ENCODE data around the gene PACRG.

Gene PACRG

GRCh38 chr6:163078712-163079111 is 350.9 kb downstream of the PACRG start:
- TF ChIP-seq REST (IDR thresholded peaks at IDR 0.05; ENCODE audit: insufficient read depth in 1 of 2, low read depth in 2 of 2, low read length in 2 of 2) (no peak), TAF1 (IDR thresholded peaks at IDR 0.05; ENCODE audit: borderline replicate concordance, insufficient read depth, low read length) (no peak), FOXP2 (optimal IDR thresholded peaks at IDR 0.05; ENCODE audit: borderline replicate concordance, extremely low read depth, extremely low read length, insufficient read depth) (no peak), POLR2AphosphoS5 (IDR thresholded peaks at IDR 0.05; ENCODE audit: low read depth, low read length) (no peak), SIN3A (IDR thresholded peaks at IDR 0.05; ENCODE audit: borderline replicate concordance, insufficient read depth, low read length) (no peak)

GRCh38 chr6:163080228-163080627 is 352.5 kb downstream of the PACRG start:
- TF ChIP-seq POLR2AphosphoS5 (IDR thresholded peaks at IDR 0.05; ENCODE audit: low read depth, low read length) (no peak), FOXP2 (optimal IDR thresholded peaks at IDR 0.05; ENCODE audit: borderline replicate concordance, extremely low read depth, extremely low read length, insufficient read depth) (no peak), TAF1 (IDR thresholded peaks at IDR 0.05; ENCODE audit: borderline replicate concordance, insufficient read depth, low read length) (no peak), SIN3A (IDR thresholded peaks at IDR 0.05; ENCODE audit: borderline replicate concordance, insufficient read depth, low read length) (no peak), REST (IDR thresholded peaks at IDR 0.05; ENCODE audit: insufficient read depth in 1 of 2, low read depth in 2 of 2, low read length in 2 of 2) (no peak)

DNA sequence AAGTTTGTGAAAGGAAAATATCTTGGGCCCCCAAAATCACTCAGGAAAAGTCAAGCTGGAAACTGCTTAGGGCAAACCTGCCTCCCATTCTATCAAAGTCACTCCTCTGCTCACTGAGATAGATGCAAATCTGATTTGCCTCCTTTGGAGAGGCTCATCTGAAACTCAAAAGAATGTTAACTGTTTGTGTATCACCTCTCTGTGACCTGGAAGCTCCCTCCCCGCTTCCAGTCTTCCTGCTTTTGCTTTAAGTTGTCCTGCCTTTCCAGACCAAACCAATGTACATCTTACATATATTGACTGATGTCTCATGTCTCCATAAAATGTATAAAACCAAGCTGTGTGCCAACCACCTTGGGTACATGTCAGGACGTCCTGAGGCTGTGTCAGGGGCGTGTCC is 355.4 kb downstream of the PACRG start:
- TF ChIP-seq TAF1 (IDR thresholded peaks at IDR 0.05; ENCODE audit: borderline replicate concordance, insufficient read depth, low read length) (no peak), REST (IDR thresholded peaks at IDR 0.05; ENCODE audit: insufficient read depth in 1 of 2, low read depth in 2 of 2, low read length in 2 of 2) (no peak), FOXP2 (optimal IDR thresholded peaks at IDR 0.05; ENCODE audit: borderline replicate concordance, extremely low read depth, extremely low read length, insufficient read depth) (no peak)

GRCh38 chr6:163085426-163085825 is 357.7 kb downstream of the PACRG start:
- TF ChIP-seq POLR2AphosphoS5 (IDR thresholded peaks at IDR 0.05; ENCODE audit: low read depth, low read length) (no peak), FOXP2 (optimal IDR thresholded peaks at IDR 0.05; ENCODE audit: borderline replicate concordance, extremely low read depth, extremely low read length, insufficient read depth) (no peak), SIN3A (IDR thresholded peaks at IDR 0.05; ENCODE audit: borderline replicate concordance, insufficient read depth, low read length) (no peak), REST (IDR thresholded peaks at IDR 0.05; ENCODE audit: insufficient read depth in 1 of 2, low read depth in 2 of 2, low read length in 2 of 2) (no peak), TAF1 (IDR thresholded peaks at IDR 0.05; ENCODE audit: borderline replicate concordance, insufficient read depth, low read length) (no peak)
